Stimulated activated naive CD8-positive, alpha-beta T cell treated with anti-CD3 and anti-CD28 coated beads, Interleukin-15, Interleukin-2, amounts not matched to agents 100 U/mL and 50 U/mL, for 24 hours (primary cell): ENCODE results near the gene ERMARD.
A peak's percentile ranks its signal among the peaks of the same experiment; 100 is the strongest.

Experiments used
- ATAC-seq: fragments of 150-1000 bp; cut with Tn5 transposase; one replicate; pipeline ENCODE4 v1.10.0; 2021
- DNase-seq: peaks from one replicate; pipeline ENCODE4 v3.0.0; 2021

ERMARD gene

DNA sequence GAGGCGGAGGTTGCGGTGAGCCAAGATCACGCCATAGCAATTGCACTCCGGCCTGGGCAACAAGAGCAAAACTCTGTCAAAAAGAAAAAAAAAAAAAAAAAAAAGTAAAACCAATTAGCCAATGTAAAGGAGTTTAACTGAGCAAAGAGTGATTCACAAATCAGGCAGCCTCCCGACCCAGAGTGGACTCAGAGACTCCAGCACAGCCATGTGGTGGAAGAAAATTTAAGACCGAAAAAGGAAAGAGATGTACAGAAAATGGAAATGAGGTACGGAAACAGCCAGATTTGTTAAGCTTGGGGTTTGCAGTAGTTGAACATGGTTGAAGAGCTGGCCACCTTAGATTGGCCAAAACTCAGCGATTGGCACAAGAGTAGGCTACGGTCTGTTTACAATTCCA is 51.4 kb downstream of the ERMARD start:
- DNase-seq (no peak), ATAC-seq (no peak)

DNA sequence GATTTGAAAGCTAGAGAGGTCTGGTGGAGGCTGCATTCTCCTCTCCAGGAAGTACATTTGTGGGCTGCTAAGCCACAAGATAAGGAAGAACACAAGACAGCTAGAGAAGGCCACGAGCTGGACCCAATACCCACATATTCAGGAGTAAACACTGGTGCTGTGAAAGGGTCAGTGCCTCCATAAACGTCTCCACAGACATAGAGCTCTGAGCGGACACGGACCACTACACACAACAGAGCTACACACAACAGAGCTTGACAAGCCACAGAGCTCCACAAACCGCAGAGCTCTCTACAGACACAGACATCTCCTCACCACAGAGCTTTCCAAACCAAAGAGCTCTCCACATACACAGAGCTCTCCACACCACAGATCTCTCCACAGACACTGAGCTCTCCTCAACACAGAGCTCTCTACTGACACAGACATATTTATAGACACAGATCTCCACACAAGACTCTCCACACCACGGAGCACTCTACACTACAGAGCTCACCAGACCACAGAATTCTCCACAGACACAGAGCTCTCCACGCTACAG is 51.9 kb downstream of the ERMARD start:
- ATAC-seq = peak; percentile 20
- no peak for DNase-seq

DNA sequence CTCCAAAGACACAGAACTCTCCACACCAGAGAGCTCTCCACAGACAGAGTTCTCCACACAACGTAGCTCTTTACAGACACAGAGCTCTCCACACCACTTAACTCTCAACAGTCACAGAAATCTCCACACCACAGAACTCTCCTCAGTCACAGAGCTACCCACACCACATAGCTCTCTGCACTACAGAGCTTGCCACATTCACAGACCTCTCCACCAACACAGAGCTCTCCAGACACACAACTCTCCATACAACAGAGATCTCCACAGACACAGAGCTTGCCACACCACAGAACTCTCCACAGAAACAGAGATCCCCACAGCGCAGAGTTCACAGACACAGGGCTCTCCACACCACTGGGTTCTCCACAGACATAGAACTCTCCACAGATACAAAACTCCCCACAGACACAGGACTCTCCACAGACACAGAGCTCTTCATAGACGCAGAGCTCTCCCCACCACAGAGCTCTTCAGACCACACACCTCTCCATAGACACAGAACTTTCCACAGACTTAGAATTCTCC is 52.5 kb downstream of the ERMARD start:
- peak; percentile 17 for ATAC-seq

DNA sequence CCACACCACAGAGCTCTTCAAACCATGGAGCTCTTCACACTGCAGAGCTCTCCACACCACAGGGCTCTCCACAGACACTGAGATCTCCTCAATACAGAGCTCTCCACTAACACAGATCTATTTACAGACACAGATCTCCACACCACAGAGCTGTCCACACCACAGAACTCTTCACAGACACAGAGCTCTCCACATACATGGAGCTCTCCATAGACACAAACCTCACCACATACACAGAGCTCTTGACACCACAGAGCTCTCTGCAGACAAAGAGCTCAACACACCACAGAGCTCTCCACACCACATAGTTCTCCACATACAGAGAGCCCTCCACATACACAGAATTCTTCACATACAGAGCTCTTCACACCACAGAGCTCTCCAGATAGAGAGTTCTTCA is 53.0 kb downstream of the ERMARD start:
- ATAC-seq (no peak), DNase-seq (no peak)

More for the DNA sequence above, 52.5 kb downstream of the ERMARD start:
- DNase-seq = no peak

DNA sequence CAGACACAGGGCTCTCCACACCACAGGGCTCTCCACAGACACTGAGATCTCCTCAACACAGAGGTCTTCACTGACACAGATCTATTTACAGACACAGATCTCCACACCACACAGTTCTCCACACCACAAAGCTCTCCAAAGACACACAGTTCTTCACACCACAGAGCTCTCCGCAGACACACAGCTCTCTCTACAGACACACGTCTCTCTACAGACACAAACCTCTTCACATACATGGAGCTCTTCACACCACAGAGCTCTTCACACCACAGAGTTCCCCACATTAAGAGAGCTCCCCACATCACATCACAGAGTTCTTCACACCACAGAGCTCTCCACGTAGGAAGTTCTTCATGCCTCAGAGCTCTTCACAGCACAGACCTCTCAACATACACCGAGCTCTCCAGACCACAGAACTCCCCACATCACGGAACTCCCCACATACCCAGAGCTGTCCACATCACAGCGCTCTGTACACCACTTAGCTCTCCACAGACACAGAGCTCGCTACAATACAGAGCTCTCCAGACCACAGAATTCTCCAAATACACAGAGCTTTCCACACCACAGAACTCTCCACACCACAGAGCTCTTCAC is 53.9 kb downstream of the ERMARD start:
- ATAC-seq (no peak), DNase-seq (no peak)

DNA sequence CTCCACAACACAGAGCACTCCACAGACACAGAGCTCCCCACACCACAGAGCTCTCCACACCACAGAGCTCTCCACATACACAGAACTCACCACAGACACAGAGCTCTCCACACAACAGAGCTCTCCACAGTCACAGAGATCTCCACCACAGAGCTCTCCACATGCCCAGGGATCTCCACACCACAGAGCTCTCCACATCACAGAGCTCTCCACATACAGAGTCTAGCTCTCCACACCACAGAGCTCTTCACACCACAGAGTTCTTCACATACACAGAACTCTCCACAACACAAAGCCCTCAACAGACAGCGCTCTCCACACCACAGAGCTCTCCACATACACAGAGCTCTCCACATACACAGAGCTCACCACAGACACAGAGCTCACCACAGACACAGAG is 55.3 kb downstream of the ERMARD start:
- DNase-seq (no peak), ATAC-seq (no peak)

DNA sequence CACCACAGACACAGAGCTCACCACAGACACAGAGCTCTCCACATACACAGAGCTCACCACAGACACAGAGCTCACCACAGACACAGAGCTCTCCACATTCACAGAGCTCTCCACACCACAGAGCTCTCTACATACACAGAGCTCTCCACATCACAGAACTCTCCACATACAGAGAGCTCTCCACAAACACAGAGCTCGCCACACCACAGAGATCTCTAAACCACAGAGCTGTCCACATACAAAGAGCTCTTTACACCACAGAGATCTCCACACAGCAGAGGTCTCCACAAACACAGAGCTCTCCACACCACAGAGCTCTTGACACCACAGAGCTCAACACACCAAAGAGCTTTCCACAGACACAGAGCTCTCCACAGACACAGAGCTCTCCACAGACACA is 55.8 kb downstream of the ERMARD start:
- no peak for DNase-seq
- no peak for ATAC-seq

DNA sequence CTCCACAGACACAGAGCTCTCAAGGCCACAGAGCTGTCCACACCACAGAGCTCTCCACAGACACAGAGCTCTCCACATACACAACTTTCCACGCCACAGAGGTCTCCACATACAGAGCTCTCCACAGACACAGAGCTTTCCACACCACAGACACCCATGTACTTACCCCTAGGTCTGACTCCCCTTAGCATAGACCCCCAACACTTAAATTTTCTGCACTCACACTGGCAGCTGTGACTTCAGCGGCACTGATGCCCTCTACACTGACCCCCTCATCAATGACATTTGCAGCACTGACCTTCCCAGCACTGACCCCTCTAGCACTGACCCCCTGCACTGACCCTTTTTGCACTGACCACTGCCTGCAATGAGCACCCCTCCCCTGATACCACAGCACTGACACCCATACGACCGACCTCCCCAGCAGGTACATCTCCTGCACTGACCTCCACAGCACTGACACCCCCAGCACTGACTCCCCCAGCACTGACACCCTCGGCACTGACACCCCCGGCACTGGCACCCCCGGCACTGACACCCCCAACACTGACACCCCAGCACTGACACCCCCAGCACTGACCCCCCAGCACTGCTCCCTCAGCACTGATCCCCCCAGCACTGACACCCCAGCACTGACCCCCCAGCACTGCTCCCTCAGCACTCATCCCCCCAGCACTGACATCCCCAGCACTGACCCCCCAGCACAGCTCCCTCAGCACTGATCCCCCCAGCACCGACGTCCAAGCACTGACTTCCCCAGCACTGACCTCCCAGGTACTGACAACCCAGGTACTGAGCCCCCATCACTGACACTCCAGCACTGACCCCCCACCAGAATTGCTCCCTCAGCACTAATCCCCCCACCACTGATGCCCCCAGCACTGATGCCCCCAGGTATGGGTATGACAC is 56.5 kb downstream of the ERMARD start:
- ATAC-seq = no peak

DNA sequence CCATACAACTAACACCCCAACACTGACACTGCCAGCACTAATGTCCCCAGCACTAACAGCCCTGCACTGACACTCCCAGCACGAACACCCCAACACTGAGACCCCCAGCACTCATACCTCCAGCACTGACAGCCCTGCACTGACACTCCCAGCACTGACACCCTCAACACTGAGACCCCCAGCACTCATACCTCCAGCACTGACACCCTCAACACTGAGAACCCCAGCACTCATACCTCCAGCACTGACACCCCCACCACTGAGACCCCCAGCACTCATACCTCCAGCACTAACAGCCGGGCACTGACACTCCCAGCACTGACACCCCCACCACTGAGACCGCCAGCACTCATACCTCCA is 57.2 kb downstream of the ERMARD start:
- DNase-seq (no peak), ATAC-seq (no peak)

More for the DNA sequence above, 56.5 kb downstream of the ERMARD start:
- DNase-seq = no peak

DNA sequence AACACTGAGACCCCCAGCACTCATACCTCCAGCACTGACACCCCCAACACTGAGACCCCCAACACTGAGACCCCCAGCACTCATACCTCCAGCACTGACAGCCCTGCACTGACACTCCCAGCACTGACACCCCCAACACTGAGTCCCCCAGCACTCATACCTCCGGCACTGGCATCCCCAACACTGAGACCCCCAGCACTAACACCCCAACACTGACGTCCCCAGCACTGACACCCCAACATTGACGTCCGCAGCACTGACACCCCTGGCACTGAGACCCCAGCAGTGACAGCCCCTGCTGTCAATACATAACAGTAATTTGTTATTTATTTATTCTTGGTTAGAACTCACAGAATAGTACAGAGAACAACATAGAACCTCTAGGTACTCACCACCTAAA is 58.0 kb downstream of the ERMARD start:
- no peak for ATAC-seq
- DNase-seq = no peak

DNA sequence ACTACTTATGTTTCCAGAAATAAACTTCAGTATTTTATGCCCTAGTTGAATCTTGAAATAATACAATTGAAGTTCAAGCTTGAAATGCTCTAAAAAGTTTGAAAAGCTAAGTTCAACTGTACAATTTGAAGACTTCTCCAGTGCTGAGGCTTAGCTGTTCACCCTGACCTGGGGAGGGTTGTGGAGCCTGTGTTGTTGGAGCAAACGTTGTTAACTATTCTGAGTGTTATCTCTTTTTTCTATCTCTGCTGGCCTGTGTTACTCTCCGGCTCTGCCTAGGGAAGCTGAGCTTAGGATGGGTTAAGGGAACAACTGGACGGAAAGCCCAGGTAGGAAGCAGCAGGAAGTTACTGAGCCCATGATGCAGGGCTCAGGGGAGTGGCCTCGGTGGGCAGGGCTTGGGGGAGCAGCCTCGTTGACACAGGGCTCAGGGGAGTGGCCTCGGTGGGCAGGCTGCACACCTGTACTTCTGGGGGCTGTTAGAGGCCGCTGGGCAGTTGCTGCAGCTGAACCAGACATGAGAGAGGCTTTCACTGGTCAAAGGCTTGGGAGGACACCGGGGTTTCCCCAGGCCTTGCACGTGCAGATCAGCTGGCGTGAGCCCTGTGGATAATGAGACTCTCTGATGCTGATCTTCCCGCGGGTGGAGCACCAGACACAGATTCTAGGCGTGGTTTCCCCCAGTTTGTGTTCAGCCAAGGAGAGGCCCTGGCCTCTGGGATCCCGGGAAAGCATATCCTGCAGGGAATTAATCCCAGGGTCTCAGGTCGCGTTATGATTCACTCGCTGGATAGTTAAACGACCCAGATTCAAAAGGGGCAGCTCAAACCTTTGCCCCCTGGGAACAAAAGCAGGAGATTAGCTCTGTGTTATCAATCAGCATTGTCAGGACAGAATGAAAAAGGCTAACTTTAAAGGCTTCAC is 58.9 kb downstream of the ERMARD start:
- ATAC-seq (no peak), DNase-seq (no peak)

DNA sequence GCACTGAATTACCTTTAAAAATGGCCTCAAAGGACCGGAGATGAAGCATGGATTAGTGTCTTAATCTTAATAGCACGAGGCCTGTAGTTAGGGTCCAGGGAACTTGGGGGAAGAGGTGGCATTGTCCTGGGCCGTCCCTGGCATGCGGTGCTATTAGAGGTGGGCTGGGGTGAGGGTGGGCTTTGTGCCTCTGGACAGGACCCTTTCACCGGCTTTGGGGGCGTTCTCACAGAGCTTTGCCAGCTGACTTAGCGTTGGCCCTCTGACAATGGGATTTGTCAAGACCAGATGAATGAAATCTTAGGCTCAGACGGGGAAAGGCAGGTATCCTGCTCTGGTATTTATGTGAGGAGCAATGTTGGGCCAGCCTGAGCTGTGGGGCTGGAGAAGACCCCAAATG is 59.6 kb downstream of the ERMARD start:
- ATAC-seq = no peak
- DNase-seq = no peak

DNA sequence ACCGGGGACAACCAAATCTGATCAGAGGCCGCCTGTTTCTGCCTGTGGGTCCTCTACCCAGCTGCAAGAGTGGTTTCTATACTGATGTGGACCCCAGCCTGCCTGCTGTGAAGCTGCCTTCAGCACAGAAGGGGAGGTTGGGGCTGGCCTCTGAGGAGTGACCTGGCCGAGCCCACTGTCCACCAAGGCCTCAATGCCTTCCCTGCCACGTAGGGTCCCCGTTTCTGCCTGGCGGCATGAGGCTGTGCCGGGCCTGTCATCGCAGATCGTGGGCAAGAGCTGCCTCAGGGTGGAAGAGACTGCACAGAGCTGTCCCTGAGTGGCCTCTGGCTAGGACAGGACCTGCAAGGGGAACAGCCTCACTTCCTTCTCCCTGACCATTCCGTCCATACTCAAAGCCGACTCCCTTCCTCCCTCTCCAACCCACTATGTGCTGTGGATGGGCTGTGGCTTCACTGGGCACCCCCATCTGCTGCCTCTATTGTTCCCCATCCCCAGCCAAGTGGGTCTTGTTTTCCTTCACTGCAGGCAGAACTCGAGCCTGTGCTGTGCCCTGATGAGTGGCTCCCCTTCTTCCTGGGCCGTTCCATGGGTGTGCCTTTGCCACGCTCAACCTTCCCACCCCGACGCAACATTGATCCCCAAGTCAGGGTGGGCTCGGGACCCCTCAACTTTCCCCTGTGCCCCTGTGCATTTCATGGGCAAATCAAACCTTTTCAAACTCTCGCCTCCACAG is 60.3 kb downstream of the ERMARD start:
- ATAC-seq (no peak), DNase-seq (no peak)

DNA sequence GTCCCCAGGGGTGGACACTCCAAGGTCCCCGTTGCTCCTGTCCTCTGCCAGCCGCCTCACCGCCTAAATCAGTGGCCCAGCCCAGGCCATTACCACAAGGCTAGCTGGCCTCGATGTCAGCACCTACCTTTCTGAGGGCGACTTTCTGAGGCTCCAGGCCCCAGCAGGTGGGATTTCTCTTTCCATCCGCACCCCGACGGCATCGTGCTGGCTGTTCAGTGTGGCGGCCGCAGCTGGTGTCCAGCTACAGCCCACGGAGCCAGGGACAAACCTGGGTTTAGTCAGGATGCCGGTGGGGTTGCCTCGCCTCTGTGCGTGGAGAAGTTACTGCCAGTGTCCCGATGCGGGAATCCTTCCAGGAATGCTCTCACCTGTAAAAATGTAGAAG is 60.8 kb downstream of the ERMARD start:
- ATAC-seq (no peak), DNase-seq (no peak)

DNA sequence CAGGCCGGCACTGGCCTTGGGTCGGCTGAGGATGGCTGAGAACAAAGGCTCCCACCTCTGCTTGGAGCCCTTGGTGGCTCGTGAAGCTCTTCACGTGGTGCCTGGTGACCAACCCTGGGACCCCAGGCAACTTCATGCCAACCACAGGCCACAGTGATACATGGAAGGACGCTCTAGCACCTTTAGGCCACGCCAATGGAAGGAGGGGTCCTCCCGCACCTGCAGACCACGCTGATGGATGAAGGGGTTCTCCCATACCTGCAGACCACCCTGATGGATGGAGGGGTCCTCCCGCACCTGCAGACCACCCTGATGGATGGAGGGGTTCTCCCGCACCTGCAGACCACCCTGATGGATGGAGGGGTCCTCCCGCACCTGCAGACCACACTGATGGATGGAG is 62.5 kb downstream of the ERMARD start:
- no peak for DNase-seq
- ATAC-seq = no peak

DNA sequence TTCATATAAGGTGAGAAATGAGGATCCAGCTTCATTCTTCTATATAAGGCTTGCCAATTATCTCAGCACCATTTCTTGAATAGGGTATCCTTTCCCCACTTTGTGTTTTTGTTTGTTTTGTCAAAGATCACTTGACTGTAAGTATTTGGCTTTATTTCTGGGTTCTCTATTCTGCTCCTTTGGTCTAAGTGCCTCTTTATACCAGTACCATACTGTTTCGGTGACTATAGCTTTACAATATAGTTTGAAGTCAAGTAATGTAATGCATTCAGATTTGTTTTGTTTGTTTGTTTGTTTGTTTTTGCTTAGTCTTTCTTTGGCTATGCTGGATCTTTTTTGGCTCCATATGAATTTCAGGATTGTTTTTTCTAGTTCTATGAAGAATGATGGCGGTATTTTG is 64.6 kb downstream of the ERMARD start:
- ATAC-seq (no peak), DNase-seq (no peak)

DNA sequence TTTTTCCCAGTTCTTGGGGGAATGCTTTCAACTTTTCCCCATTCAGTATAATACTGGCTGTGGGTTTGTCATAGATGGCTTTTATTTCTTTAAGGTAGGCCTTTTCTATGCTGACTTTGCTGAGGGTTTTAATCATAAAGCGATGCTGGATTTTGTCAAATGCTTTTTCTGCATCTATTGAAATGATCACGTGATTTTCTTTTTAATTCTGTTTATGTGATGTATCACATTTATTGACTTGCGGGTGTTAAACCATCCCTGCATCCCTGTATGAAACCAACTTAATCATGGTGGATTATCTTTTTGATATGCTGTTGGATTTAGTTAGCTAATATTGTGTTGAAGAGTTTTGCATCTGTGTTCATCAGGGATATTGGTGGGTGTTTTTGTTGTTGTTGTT is 65.6 kb downstream of the ERMARD start:
- ATAC-seq = no peak
- DNase-seq = no peak

DNA sequence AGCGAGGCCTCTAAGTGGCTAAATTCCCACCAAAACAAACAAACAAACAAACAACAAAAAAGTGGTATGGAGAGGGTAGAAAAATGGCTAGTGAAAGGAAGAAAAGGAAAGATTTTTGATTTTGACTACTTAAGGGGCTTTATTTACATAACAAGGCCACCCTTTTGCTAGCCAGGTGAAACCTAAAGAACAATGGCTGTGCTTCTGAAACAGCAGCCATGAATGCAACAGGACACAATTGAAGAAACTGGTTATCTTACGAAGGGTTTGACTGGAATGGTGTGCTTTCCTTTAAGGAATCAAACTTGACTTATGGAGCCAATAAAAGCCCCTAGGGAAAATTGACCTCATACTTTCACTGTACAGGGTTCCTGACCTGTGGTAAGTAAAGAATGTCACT is 68.9 kb downstream of the ERMARD start:
- DNase-seq (no peak), ATAC-seq (no peak)

DNA sequence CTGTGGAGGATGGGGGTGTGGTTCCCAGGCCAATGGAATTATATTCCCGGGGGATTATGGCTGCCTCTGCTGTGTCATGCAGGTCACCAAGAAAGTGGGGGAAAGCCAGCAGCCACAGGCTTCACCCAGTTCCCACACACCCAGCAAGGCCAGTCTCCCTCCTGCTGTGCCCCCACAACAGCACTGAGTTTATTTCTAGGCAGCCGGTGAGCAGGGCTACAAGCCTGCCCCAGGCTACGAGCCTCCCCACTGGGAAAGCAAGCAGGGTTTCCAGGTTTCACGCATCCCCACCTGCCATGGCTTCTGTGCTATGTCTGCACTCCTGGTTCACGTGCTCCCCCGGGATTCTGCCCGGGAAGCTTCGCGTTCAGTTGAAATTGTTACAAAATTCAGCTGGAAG is 72.6 kb downstream of the ERMARD start:
- no peak for ATAC-seq
- no peak for DNase-seq

DNA sequence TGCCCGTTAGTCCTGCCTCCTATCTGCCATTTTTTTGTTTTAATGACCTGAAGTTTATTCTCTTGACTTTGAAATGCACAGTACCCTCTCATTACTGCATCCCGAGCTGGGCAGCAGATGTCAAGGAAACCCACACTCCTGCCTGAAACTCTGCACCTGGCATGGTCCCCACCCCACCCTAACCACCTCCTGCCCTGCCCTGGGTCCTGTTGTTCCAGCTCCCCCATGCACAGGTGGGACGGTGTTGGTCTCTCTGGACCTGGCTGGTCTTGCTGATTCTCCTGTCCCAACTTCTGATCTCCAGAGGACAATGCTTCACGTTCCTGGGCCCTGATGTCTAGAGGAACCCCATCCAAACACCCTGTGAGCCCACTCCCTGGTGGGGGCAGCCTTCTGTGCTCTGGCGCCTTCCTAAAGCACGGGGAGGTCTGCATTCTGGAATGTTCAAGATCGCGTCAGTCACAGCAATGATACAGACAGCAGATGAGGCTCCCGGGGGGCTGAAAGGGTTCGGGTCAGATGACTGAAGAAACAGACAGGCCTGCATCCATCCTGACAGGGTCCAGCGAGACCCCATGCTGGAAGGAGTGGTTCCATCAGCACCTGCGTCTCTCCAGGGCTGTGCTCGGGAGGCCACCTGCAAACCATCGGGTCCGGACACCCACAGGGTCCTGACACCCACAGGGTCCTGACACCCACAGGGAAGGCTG is 73.6 kb downstream of the ERMARD start:
- ATAC-seq = no peak
- no peak for DNase-seq
